ENCODE results near the gene AKR1B1.

The AKR1B1 gene

DNA sequence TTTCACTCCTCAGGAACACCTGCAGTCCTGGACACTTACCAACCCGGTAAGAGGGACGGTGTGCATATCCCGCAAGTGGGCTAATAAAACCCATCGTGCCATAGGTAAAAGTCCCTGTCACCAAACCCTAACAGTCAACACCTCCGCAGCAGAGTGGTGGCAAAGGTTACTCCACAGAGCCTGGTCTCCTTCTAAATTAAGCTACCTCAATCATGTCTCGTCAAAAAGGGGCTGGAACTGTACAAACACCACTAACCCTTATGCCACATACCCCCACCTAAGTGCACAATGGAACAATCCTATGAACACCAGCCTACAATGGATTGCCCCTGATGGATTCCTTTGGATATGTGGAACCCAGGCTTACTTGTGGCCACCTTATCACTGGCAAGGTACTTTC, 9.6 kb upstream of the AKR1B1 start:
- no peak for DNase-seq

DNA sequence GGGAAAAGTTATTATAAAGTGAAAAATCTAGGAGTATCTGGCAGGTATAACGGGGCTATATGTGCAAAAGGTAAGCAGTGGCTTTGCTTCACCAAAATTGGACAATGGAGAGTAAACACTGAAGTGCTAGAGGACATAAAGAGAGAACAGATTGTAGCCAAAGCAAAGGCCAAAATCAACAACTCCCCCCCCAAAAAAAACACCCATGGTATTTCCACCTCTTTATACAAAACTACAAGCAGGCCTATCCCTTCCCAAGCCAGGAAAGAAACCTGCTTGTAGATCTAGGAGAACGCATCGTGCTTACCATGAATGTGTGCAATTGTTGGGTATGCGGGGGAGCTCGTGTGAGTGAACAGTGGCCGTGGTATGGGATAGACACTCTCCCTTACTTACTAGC, 9.2 kb upstream of the AKR1B1 start:
- DNase-seq = no peak

DNA sequence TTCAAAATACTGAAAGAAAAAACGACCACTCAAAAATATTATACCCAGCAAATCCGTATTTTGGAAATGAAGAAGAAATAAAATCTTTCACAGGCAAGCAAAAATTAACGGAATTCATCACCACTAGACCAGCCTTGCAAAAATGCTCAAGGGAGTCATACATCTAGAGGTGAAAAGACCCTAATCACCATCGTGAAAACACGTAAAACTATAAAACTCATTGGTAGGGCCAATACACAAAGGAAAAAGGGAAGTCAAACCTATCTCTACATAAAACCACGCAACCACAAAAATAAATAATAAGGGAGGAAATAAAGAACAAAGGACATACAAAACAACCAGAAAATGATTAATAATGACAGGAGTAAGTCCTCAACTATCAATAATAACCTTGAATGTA, 6.6 kb upstream of the AKR1B1 start:
- DNase-seq = no peak

DNA sequence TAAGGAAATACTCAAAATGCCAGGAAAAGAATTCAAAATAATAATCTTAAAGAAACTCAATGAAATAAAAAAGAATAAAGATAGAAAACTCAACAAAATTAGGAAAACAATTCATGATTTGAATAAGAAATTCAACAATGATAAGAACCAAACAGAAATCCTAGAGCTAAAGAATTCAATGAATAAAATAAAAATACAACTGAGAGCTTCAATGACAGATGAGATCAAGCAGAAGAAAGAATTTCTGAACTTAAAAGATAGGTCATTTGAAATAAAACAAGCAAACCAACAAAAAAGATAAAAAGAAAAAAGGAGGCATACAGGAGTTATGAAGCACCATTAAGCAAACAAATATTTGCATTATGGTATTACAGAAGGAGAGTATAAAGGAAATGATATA, 5.6 kb upstream of the AKR1B1 start:
- no peak for DNase-seq

GRCh38 chr7:134463751-134464150, 4.9 kb upstream of the AKR1B1 start:
- no peak for DNase-seq

GRCh38 chr7:134462337-134462925, 3.5 kb upstream of the AKR1B1 start:
- DNase-seq = no peak

- DNase-seq = no peak
Observed at GRCh38 chr7:134461916-134462315, 3.0 kb upstream of the AKR1B1 start.

- DNase-seq = no peak
Observed at GRCh38 chr7:134459981-134460380, 1.1 kb upstream of the AKR1B1 start.

GRCh38 chr7:134458341-134458805, 527 bp downstream of the AKR1B1 start:
- DNase-seq = peak; percentile 86

DNA sequence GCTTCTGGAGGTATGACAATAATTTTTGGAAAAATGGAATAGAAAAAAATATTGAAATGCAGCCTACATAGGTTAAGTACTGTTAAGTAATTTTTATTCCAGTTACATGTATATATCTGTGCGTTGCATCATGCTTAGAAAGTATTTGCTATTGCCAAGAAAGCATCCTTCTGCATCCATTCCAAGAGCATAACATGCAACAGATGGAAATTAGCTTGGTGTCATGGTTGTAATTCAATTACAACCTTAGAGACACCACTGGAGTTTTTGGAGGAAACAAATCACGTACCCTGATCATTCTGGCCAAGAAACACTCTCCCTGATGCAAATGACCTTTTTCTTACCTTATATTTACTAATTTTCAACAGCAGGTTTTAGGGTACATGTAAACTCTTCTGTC, 1.7 kb downstream of the AKR1B1 start:
- peak; percentile 33 for DNase-seq

DNA sequence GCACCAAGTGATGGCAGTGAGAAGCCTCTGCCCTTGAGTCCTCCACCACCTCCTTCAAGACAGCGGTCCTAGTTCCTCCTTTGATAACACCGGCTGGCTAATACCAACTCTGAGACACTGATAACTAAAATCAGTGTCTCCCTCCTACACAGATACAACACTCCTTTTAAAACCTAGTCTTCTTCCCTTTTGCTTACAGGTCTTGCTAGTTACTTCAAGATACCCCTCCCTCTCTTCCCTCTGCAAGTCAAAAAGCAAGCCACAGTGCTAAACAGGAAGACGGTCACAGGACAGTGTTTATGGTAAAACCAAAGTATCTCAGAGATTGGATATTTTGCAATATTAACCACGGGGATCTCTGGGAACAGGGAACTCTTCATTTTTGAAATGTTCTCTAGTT, 4.6 kb downstream of the AKR1B1 start:
- DNase-seq = no peak

- peak; percentile 16 for DNase-seq
Observed at GRCh38 chr7:134453518-134453917, 5.4 kb downstream of the AKR1B1 start.

DNA sequence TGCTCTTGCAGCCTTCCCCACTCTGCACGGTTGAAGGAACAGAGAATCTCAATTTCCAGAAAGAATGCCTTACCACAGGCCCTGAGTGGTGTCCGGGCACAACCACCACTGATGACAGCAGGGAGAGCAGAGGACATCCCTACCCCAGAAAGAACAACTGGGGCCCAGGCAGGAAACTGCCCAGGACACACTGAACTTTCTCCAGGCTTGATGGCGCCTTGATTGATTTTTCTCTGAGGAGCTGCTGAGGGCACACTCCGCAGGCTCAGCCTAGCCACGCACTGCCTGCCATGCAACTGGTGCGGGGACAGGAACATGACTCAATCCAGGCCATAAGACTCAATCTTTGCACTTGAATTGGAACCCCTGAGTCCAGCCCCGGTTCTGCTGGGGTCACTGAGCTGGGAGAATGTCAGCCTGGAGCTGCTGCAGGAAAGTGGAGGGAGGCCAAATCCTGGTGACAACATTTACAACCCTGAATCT, 5.9 kb downstream of the AKR1B1 start:
- no peak for DNase-seq

DNA sequence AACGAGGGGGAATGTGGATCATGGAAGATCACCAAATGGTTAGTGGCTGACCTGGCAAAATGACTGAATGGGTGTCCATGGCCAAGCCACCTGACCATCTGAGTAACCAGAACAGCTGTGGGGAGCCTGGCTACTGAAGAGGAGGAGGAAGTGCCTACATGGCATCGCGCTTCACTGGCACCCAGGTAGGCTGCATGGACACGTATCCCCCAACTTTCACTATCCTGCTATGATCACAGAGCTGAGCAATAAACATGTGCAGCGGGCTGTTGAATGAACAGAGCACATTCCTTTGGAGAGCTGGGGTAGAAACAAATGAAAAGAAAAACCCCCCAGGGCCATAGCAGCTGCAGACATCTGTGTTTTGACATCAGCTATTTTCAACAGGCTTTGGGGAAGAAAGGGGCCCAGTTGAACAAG, 6.5 kb downstream of the AKR1B1 start:
- peak; percentile 78 for DNase-seq

DNA sequence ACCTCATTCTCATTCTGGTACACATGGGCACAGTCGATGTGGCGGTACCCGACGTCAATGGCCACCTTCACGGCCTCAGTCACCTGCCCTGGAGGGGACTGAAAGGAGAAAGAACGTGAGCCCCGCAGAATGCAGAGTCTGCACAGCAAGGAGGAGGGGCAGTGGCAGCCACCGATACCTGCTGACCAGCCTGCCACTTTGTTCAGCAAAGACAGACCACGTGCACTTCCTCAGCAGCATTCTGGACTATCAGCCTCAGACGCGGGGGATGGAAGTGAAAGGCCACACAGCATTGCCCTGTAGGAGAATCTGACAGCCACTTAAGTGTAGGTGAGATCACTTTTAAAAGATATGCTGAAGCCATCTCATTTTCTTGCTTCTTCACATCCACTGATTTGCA, 7.2 kb downstream of the AKR1B1 start:
- DNase-seq = no peak

DNA sequence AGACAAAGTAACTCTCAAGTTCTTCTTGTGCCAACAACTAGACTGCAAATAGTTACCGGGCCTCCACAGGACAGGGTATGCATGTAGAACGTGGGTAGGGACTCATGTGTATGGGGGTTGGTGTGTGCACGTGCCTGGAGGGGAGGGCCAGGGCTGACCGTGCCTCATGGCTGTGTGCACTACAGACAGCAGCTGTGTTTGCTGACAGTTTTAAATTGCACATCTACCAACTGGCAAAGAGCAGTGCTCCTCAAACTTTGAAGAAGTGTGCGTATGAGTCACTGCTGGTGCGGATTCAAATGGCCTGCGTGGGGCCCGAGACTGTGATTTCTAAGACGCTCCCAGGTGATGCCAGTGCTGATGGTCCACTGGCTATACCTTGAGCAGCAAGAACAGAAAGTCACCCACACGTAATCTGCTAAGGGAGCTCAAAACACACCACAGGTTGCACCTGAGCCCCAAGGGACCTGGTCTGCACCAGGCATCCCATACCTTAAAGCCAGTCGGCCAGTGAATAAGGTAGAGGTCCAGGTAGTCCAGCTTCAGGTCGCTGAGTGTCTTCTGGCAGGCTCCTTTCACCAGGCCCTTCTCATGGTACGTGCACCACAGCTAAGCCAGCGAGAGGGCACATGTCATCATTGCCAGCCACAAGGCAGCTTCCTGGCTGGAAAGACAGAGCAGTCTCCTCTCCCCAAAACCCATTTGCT, 8.5 kb downstream of the AKR1B1 start:
- no peak for DNase-seq

DNA sequence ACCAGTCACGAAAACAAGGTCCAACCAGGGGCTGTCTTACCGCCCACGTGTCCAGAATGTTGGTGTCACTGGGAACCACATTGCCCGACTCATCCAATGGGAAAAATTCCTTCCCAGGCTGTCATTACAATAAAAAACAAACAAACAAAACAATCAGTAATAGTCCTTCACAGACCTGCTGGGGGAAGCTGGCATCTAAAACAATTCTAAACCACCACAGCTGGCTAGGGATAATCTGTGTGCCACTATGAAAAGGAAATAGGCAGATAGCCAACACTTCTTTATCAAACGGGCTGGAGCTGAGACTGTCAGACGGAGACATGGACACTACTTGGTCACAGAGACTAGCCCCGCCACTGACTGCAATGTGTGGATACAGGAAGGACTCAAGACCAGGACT, 9.2 kb downstream of the AKR1B1 start:
- DNase-seq = no peak

GRCh38 chr7:134448356-134449229, 10.3 kb downstream of the AKR1B1 start:
- DNase-seq = no peak

- DNase-seq = no peak
Observed at GRCh38 chr7:134447383-134447782, 11.5 kb downstream of the AKR1B1 start.

DNA sequence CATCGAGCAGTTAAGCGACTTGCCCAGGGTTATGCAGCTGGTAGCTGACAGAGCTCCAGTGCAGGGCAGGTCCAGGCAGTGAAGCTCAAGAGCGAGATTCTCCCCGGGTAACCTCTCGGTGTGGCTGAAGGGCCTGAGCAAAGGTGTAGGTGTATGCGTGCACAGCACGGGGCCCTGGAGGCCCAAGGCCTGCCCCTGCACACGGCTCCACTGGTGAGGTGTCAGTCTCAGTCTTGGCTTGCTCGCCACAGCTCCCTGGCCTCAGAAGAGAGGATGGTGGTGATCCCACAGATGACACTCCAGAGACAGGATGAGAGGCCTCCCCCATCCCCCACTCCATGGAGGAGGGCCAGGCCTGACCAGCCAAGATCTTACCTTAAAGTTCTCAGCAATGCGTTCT, 12.0 kb downstream of the AKR1B1 start:
- no peak for DNase-seq

DNA sequence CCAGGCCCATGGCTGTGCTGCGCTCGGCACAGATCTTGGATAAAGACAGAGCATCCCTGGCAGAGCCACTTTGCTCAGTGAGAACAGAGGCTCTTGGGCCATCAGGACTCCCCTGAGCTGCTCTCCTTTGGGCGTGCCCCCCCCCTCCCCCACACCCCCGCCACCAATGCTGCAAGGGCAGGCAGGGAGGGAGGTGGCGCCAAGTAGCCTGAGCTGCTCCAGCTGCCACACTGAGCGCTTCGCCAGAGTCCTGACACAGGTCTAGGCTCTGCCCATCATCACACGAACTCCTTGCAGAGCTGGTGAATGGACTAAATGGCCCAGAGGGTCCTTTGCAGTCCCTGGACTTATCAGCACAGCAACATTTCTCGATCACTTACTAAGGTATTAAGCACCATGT, 12.5 kb downstream of the AKR1B1 start:
- DNase-seq = no peak

GRCh38 chr7:134444961-134445315, 14.0 kb downstream of the AKR1B1 start:
- DNase-seq = no peak

DNA sequence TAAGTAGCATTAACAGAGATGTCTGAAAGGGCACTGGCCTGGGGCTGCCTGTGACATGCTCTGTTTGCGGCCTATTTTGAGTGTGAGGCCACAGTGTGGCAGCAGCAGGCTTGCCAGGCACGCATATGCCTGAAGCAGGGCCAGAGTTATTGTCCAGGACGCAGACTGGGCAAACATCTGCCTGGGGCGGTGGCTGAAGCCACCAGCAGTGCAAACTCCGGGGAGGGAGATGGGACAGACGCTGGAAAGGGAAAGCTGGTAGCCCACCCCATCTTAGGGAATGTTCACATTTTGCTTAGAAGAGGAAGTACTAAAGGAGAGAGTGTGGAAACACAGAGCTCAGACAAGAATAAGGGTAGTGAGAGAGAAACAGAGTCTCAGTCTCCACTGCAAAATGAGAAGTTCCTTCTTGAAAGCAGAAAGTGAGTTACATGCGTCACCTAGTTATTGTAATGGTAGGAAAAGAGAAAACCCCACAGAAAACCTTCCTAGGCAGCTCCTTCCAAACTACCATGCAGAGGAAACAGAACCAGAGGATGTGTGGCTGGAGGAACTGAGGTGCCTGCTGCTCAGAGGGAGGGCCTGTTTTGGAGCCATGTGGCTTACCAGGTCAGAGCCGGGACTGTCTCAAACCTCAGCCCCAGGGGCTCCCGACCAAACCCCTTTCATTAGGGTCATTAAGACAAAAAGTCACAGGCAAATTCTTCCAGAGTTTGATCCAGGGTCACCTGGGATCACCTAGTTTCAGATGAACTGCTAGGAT, 14.5 kb downstream of the AKR1B1 start:
- DNase-seq = no peak
